Activated CD4-positive, alpha-beta T cell treated with anti-CD3 and anti-CD28 coated beads, Interleukin-2, amount 10 ng/mL, durations not matched to agents 7 days and 5 days (primary cell): ENCODE data around the gene CDK9. TPM values are rescaled to one million over a fixed set of nuclear protein-coding genes. Genes with fewer than 3 reads are reported as not detected.

Experiments
- CTCF ChIA-PET: fragments of 350-600 bp; sonication (Branson Sonifier 250); formaldehyde crosslinking; loops from one replicate; lab custom pipeline; 2021; ENCODE audit warnings: antibody characterized with exemption; lab: Charles Lee
- POLR2A ChIA-PET: fragments of 350-600 bp; sonication (Branson Sonifier 250); formaldehyde crosslinking; loops from one replicate; lab custom pipeline; 2021; ENCODE audit warnings: antibody characterized with exemption; lab: Charles Lee
- DNase-seq: peaks from one replicate; pipeline ENCODE4 v3.0.0-alpha.2; 2020
- H3K27ac Mint-ChIP-seq: one replicate; pipeline ENCODE4 v1.8.0; 2021; ENCODE audit warnings: mild to moderate bottlenecking, moderate library complexity, mixed read lengths
- H3K27me3 Mint-ChIP-seq: one replicate; pipeline ENCODE4 v1.8.0; 2021; ENCODE audit warnings: mixed read lengths
- H3K36me3 Mint-ChIP-seq: one replicate; pipeline ENCODE4 v1.8.0; 2021; ENCODE audit warnings: low read depth, mixed read lengths
- H3K4me1 Mint-ChIP-seq: one replicate; pipeline ENCODE4 v1.8.0; 2021; ENCODE audit warnings: mixed read lengths
- H3K4me3 Mint-ChIP-seq: one replicate; pipeline ENCODE4 v1.8.0; 2021; ENCODE audit warnings: mild to moderate bottlenecking, moderate library complexity, mixed read lengths
- H3K9me3 Mint-ChIP-seq: one replicate; pipeline ENCODE4 v1.8.0; 2021; ENCODE audit warnings: mixed read lengths
- total RNA-seq, 2 experiments: library from RNA; stranded (reverse); gene quantifications; one replicate each; pipeline ENCODE4 v1.2.3, GENCODE V29; 2021

Gene CDK9
- total RNA-seq, 2 experiments from 2014 or later: 99.4 to 110 TPM

DNA sequence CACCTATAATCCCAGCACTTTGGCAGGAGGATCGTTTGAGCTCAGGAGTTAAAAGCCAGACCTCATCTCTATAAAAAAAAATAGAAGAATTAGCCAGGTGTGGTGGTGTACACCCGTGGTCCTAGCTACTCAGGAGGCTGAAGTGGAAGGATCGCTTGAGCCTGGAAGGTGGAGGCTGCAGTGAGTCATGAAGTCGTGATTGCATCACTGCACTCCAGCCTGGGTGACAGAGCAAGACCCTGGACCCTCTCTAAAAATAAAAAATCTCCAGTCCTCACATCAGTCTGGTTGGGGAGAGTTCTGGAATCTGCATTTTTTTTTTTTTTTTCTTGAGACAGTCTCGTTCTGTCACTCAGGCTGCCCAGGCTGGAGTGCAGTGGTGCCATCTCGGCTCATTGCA is 26.2 kb downstream of the CDK9 start:
- H3K4me3 Mint-ChIP-seq: no peak overlapping the region
- H3K9me3 Mint-ChIP-seq: no peaks in the 10 kb centered on the region
- ChIA-PET CTCF (interaction anchor here (0.6 to 1.0 kb wide), 3 partner anchors 9 to 1507 kb away, joined by 3 to 4 read pairs (median 3); partner anchors contain the start of gene FPGS), POLR2A (interaction anchor here (0.6 kb wide), 1 partner anchor 92 kb away, joined by 3 read pairs; no protein-coding TSS in a partner anchor)
- DNase-seq: no peak
- H3K4me1 Mint-ChIP-seq: peaks cover 9% of the 10 kb centered on the region
- peak overlapping the region; percentile 3 for H3K27ac Mint-ChIP-seq
- peaks cover 18% of the 10 kb centered on the region for H3K36me3 Mint-ChIP-seq
- no peaks in the 10 kb centered on the region for H3K27me3 Mint-ChIP-seq

DNA sequence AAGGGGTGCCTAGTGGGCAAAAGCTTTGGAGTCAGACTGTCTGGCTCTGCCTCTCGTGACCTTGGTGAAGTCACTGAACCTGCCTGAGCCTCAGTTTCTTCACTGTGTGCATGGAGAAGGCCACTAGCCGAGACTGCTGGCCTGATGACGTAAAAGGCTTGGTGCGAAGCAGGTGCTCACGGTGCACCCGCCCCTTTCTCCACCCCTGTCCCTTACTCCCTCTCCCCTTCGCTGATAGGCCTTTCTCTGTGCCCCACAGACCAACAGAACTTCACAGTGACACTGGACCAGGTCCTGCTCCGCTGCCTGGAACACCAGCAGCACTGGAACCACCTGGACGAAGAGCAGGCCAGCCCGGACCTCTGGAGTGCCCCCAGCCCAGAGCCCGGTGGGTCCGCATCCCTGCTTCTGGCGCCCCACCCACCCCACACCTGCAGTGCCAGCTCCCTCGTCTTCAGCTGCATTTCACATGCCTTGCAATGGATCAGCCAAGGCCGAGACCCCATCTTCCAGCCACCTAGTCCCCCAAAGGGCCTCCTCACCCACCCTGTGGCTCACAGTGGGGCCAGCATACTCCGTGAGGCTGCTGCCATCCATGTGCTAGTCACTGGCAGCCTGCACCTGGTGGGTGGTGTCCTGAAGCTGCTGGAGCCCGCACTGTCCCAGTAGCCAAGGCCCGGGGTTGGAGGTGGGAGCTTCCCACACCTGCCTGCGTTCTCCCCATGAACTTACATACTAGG is 27.3 kb downstream of the CDK9 start:
- H3K4me1 Mint-ChIP-seq: peaks cover 9% of the 10 kb centered on the region
- ChIA-PET POLR2A (no interaction called here), CTCF (no interaction called here)
- no peak overlapping the region for H3K4me3 Mint-ChIP-seq
- peaks cover 23% of the 10 kb centered on the region for H3K36me3 Mint-ChIP-seq
- H3K27ac Mint-ChIP-seq: no peak overlapping the region
- no peaks in the 10 kb centered on the region for H3K27me3 Mint-ChIP-seq
- DNase-seq: no peak
- H3K9me3 Mint-ChIP-seq: no peaks in the 10 kb centered on the region

DNA sequence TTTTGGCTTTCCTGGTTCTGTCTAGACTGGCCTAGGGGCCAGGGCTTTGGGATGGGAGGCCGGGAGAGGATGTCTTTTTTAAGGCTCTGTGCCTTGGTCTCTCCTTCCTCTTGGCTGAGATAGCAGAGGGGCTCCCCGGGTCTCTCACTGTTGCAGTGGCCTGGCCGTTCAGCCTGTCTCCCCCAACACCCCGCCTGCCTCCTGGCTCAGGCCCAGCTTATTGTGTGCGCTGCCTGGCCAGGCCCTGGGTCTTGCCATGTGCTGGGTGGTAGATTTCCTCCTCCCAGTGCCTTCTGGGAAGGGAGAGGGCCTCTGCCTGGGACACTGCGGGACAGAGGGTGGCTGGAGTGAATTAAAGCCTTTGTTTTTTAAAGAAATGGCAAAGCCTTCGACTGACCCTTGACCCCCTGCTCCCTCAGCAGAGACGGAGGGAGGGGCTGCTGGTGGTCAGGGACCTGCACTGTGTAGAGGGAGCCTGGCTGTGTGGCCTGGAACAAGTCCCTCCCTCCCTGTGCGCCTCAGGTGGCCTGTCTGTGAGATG is 27.9 kb downstream of the CDK9 start:
- Mint-ChIP-seq H3K9me3 (no peaks in the 10 kb centered on the region), H3K27me3 (no peaks in the 10 kb centered on the region), H3K4me3 (no peak overlapping the region), H3K4me1 (peaks cover 9% of the 10 kb centered on the region), H3K27ac (no peak overlapping the region), H3K36me3 (peaks cover 27% of the 10 kb centered on the region)
- ChIA-PET POLR2A (no interaction called here), CTCF (no interaction called here)
- no peak for DNase-seq

DNA sequence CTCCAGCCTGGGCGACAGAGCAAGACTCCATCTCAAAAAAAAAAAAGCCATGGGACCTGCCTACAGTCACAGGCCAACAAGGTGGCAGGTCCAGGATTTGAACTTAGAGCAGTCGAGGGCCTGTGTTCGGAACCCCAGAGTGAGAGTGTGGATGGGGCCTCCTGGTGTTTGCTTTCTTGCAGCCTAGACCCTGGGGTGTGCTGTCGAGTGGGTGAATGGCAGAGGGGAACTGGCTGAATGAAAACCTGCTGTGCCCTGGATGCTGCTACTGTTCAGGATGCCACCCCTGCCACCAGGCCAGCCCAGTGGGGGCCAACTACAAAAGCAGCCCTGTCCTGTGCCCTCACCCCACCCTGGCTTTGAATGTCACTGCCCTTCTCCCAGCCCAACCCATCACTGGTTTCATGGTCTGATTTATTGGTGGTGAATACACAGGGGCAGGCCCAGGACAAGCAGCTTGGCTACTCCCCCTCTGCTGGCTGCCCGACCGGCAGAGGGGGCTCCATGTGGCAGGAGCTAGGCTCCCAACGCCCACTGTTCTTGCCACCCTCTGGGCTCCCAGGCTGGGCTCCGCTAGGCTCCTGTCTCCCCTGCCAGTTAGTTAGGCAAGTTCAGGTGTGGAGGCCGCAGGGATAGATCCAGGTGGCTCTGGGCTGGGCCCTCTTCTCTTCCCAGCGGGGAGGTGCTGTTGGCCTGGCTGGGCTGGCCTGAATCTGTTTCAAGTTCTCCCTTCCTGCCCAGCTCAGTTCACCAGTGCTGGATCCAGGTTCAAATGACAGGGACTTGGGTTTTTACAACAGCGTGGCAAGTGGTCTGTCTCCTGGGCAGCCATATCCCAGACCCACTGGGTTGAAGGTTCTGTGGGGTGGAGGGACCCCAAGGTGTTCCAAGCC is 29.0 kb downstream of the CDK9 start:
- CTCF ChIA-PET: no interaction called here
- no peak for DNase-seq
- POLR2A ChIA-PET: no interaction called here
- no peaks in the 10 kb centered on the region for H3K27me3 Mint-ChIP-seq
- H3K4me1 Mint-ChIP-seq: peaks cover 3% of the 10 kb centered on the region
- peaks cover 21% of the 10 kb centered on the region for H3K36me3 Mint-ChIP-seq
- no peaks in the 10 kb centered on the region for H3K9me3 Mint-ChIP-seq
- H3K4me3 Mint-ChIP-seq: no peak overlapping the region
- peak overlapping the region; percentile 25 for H3K27ac Mint-ChIP-seq

DNA sequence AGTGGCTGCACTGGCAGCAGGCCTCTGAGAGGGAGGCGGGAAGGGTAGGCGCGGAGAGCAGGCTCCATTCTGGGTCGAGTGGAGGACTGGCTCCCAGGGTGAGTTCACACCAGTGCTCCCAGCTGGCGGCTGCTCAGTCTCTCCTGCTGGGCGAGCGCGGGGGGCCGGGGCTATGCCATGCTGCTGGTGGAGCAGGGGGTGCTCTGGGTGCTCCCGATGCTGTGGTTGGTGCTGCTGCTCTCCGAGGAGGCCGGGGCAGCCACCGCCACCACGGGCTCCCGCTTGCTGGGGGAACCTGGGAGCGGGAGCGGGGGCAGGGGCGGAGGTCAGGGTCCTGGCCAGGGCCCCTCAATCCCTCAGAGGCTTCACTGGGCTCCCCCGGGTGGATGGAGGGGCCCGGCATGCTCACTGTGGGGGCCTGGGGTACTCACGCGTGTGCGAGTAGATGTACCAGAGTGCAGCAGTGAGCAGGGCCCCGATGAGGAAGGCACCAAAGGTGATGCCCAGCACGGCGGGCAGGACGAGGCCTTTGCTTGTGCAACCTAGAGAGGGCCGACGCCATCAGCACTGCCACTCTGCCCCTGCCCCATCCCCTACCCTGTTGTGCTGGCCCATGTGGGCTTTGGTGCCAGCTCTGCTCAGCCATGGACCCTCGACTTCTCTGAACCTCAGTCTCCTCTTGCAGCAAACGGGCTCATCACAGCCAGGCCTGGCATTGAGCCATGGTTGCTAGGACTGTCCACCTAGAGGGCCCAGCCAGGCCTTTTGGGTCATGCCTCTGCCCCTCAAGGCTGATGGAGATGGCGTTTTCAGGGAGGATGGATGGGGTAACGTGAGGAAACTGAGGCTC is 29.9 kb downstream of the CDK9 start:
- CTCF ChIA-PET: no interaction called here
- H3K27ac Mint-ChIP-seq: peak overlapping the region; percentile 25
- H3K27me3 Mint-ChIP-seq: no peaks in the 10 kb centered on the region
- POLR2A ChIA-PET: no interaction called here
- no peak overlapping the region for H3K4me3 Mint-ChIP-seq
- no peaks in the 10 kb centered on the region for H3K9me3 Mint-ChIP-seq
- DNase-seq: no peak
- peaks cover 12% of the 10 kb centered on the region for H3K36me3 Mint-ChIP-seq
- no peaks in the 10 kb centered on the region for H3K4me1 Mint-ChIP-seq

DNA sequence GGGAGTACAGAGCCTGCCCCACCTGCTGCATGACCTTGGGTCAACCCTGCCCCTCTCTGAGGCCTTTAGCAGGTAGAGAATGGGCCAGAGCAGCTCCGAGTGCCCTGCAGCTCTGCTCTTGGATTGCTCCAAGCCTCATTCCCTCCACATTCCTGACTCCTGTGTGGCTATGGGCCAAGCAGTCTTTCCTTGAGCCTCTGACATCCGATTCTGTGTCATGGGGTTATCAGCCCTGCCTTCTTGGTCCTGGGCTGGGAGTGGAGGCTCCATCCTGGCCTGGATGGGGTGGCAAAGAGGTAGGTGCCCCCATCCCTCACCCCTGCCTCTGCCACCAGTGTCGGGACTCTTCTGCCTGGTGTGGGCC is 30.5 kb downstream of the CDK9 start:
- no peak overlapping the region for H3K27ac Mint-ChIP-seq
- H3K27me3 Mint-ChIP-seq: no peaks in the 10 kb centered on the region
- H3K4me1 Mint-ChIP-seq: no peaks in the 10 kb centered on the region
- ChIA-PET POLR2A (no interaction called here), CTCF (no interaction called here)
- no peaks in the 10 kb centered on the region for H3K9me3 Mint-ChIP-seq
- no peak for DNase-seq
- peaks cover 11% of the 10 kb centered on the region for H3K36me3 Mint-ChIP-seq
- H3K4me3 Mint-ChIP-seq: no peak overlapping the region

DNA sequence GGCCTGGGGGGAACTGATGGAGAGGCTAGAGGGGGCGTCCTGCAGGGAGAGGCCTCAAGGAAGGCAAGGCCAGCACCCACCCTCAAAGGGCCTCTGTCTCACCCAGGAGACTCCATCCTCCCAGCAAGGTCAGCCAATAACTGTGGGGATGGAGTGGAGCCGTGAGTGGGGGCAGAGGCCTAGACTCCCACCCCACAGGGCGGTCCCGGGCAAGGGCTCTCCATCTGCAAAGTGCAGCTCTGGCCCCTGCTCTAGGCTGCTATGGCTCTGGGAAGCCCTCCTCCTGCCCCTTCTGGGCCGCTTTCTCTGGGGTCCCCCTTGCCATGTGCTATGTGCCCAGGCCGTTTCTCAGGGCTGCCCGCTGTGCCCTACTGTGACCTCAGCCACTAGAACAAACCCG is 30.9 kb downstream of the CDK9 start:
- POLR2A ChIA-PET: no interaction called here
- Mint-ChIP-seq H3K36me3 (peaks cover 11% of the 10 kb centered on the region), H3K27ac (no peak overlapping the region), H3K4me1 (no peaks in the 10 kb centered on the region), H3K9me3 (no peaks in the 10 kb centered on the region), H3K27me3 (no peaks in the 10 kb centered on the region), H3K4me3 (no peak overlapping the region)
- DNase-seq: no peak
- CTCF ChIA-PET: interaction anchor here (1.5 to 1.7 kb wide), 2 partner anchors 15 to 82 kb away, joined by 5 read pairs; partner anchors contain the start of gene TOR2A

DNA sequence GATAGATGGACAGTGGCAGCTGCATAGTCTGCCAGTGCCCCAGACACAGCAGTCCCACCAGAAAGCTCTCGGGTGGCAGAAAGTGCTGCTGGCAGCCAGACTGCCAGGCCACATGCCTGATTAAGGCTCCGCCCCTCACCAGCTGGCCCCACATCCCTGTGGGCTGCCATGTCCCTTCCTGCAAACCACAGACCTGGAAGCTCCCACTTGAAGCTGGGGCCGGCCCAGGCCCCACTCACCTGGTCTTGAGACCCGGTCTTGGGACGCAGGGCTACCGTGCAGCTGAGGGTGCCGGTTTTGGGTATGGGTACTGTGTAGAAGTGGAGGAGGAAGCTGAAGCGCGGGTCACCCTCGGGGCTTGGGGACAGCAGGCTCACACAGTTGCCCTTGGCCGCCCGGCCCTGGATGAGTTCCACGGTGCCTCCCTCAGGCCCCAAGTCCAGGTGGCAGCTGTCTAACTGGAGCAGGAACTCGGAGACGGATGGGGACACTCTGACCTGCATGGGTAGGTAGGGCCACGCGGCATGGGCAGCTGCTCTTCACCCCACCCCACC is 32.1 kb downstream of the CDK9 start:
- H3K27me3 Mint-ChIP-seq: no peaks in the 10 kb centered on the region
- DNase-seq: no peak
- no peaks in the 10 kb centered on the region for H3K9me3 Mint-ChIP-seq
- no peak overlapping the region for H3K4me3 Mint-ChIP-seq
- POLR2A ChIA-PET: no interaction called here
- H3K36me3 Mint-ChIP-seq: peaks cover 11% of the 10 kb centered on the region
- CTCF ChIA-PET: interaction anchor here (0.5 to 1.7 kb wide), 5 partner anchors 8 to 83 kb away, joined by 3 to 5 read pairs (median 4); partner anchors contain the start of gene TOR2A
- no peak overlapping the region for H3K27ac Mint-ChIP-seq
- H3K4me1 Mint-ChIP-seq: no peaks in the 10 kb centered on the region

DNA sequence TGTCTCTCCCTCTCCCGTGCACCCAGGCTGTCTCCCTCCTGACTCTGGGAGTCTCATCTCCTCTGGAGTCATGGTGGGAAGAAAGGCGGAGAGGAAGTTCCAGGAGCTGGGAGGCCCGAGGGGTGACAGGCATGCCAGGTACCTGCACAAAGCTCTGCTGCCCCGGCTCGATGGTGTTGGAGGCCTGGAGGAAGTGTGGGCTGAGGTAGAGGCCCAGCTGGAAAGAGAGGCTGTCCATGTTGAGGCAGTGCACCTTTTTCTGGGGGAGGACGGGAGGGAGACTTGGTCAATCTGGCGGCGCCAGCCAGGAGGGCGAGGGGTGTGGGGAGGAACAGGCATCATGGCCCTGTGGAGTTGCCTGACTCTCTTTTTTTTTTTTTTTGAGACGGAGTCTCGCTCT is 32.7 kb downstream of the CDK9 start:
- no peak overlapping the region for H3K4me3 Mint-ChIP-seq
- H3K27me3 Mint-ChIP-seq: no peaks in the 10 kb centered on the region
- H3K9me3 Mint-ChIP-seq: no peaks in the 10 kb centered on the region
- CTCF ChIA-PET: interaction anchor here (0.5 kb wide), 1 partner anchor 52 kb away, joined by 3 read pairs; no protein-coding TSS in a partner anchor
- peak overlapping the region; percentile 33 for H3K27ac Mint-ChIP-seq
- POLR2A ChIA-PET: interaction anchor here (0.7 kb wide), 1 partner anchor 71 kb away, joined by 7 read pairs; no protein-coding TSS in a partner anchor
- DNase-seq: no peak
- no peaks in the 10 kb centered on the region for H3K4me1 Mint-ChIP-seq
- H3K36me3 Mint-ChIP-seq: peaks cover 11% of the 10 kb centered on the region

DNA sequence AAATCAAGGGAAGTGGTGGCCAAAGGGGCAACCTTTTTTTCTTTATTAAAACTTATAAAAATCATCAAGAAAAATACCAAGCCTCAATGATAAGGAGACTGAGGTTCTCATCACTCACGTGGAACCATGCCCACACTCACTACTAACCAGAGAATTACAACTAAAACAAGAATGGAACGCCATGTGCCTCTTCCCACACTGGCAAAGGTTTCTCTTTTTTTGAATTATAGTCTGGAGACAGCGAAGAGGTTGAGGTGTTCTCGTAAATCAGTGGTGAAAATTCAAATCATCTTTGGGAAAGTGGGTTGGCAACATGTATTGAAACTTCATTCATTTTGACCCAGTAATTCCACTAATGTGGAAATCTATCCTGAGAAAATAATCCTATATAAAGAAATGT is 36.3 kb downstream of the CDK9 start:
- H3K4me1 Mint-ChIP-seq: no peaks in the 10 kb centered on the region
- no peak overlapping the region for H3K27ac Mint-ChIP-seq
- H3K27me3 Mint-ChIP-seq: no peaks in the 10 kb centered on the region
- peaks cover 14% of the 10 kb centered on the region for H3K36me3 Mint-ChIP-seq
- H3K4me3 Mint-ChIP-seq: no peak overlapping the region
- no peaks in the 10 kb centered on the region for H3K9me3 Mint-ChIP-seq
- DNase-seq: no peak
- POLR2A ChIA-PET: no interaction called here
- CTCF ChIA-PET: interaction anchor here (0.6 kb wide), 1 partner anchor 23 kb away, joined by 4 read pairs; no protein-coding TSS in a partner anchor

DNA sequence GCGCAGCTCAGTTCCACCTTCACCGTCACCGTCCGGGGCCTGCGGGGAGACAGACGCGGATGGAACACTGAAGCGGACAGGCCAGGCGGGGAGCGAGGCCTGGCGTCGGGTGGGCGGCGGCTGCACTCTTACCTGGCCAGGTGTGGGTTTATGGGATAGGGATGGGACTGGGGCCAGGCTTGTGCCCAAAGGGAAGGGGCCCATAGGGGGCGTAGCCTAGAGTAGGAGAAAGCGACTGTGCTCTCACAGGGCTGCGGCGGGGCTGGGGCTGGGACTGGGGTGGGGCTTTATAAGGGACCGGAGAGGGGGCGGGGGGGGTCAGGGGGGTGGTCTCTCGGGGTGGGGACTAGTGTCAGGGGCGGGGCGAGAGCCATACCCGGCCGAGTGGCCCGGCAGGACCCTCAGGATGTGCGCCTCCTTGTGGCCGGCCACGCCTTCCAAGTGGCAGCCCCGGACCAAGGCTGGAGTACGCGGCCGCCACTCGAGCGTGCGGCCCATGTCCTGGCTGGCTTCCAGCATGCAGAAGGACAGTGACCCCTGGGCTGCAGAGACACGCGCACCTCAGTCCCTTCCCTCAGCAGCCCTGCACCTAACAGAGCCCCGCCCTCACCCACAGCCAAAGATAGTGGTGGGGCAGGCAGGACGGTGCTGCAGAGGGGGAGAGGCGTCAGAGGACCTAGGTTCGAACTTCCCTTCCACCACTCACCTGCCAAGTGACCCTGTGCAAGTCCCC is 39.7 kb downstream of the CDK9 start:
- Mint-ChIP-seq H3K27me3 (no peaks in the 10 kb centered on the region), H3K27ac (no peak overlapping the region), H3K4me3 (no peak overlapping the region), H3K9me3 (no peaks in the 10 kb centered on the region), H3K4me1 (no peaks in the 10 kb centered on the region), H3K36me3 (peaks cover 3% of the 10 kb centered on the region)
- DNase-seq: no peak
- ChIA-PET CTCF (interaction anchor here (1.0 to 1.1 kb wide), 2 partner anchors 8 to 27 kb away, joined by 4 to 6 read pairs; no protein-coding TSS in a partner anchor), POLR2A (no interaction called here)
